NCI-H2227 treated with DMSO at 0.1 percent for 48 hours (cell line): ENCODE data around the gene SLC30A10.
"Not testable (repeated sequence)": the region's sequence is repeated elsewhere in the genome, so short reads cannot be mapped to it uniquely, and the experiment has no call there.

Experiments used
- DNase-seq: peaks from one replicate; lab custom pipeline; 2025; lab: John Stamatoyannopoulos, UW

The SLC30A10 gene

GRCh38 chr1:219927298-219927955, 930 bp downstream of the SLC30A10 start:
- no peak for DNase-seq

- no peak for DNase-seq
Observed at GRCh38 chr1:219926363-219926998, 1.9 kb downstream of the SLC30A10 start.

- no peak for DNase-seq
Observed at GRCh38 chr1:219924342-219924741, 4.0 kb downstream of the SLC30A10 start.

DNA sequence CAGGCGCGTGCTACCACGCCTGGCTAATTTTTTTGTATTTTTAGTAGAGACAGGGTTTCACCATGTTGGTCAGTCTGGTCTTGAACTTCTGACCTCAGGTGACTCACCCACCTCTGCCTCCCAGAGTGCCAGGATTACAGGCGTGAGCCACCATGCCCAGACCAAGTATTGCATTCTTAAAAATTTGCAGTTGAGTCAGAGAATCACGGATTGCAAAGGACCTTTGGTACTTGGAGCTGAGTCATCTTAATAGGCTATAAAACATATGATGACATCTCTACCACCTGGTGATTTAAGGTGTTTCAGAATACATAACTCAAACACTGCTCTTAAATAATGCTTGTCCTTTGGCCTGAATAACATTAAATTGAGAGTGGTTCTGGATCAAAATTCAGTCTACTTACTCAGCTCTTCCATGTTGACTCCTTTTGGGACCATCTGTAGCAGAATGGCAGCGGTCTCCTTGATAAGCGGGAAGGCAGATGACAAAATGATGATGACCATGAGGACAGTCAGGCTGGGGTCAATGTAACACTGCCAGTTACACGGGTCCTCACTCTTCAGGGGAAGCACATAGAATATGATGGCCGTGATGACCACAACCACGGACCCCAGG, 10.4 kb downstream of the SLC30A10 start:
- DNase-seq, result no peak

DNA sequence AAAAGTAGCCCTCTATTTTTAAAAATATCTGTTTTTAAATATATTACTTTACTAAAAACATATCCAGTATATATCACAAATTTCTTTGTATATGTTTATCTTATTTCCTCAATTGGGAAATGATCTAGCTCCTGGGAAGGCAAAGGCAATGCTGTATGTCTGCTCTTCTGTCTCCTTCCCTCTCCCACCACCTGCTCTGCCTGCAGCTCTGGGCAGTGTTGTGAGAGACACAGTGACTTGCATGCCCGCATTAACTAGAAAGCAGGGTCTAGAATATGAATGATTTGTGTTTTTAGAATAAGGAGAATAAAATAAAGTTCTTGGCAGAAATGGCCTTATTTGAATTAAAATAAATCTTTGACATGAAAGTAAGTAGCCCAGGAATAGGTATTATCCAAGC, 11.1 kb downstream of the SLC30A10 start:
- DNase-seq, result no peak

DNA sequence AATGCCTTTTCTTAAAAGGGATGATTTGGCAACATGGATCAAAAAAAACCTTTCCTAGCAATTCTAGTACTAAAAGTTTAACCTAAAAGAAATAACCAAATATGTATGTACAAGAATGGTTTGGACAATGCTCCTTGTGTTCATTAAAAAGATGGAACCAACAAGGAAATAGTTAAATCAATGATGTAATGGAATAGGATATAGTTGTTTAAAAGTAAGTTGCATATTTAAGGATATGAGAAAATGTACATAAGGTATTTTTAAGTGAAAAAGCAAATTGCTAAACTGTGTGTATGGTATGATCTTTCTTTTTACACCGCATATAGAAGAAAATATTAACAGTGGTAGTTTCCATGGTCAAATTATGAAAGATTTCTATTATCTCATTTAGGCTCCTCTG, 12.1 kb downstream of the SLC30A10 start:
- DNase-seq, result no peak

GRCh38 chr1:219913005-219913770, 15.2 kb downstream of the SLC30A10 start:
- DNase-seq, result no peak

- DNase-seq, result no peak
Observed at GRCh38 chr1:219910716-219911115, 17.6 kb downstream of the SLC30A10 start.

- DNase-seq, result no peak
Observed at GRCh38 chr1:219909476-219909875, 18.9 kb downstream of the SLC30A10 start.

- DNase-seq, result no peak
Observed at GRCh38 chr1:219908170-219908569, 20.2 kb downstream of the SLC30A10 start.

GRCh38 chr1:219907772-219908070, 20.6 kb downstream of the SLC30A10 start:
- no peak for DNase-seq

GRCh38 chr1:219906924-219907771, 21.2 kb downstream of the SLC30A10 start:
- DNase-seq, result no peak

- DNase-seq, result not testable (repeated sequence)
Observed at GRCh38 chr1:219906565-219906923, 21.8 kb downstream of the SLC30A10 start.

DNA sequence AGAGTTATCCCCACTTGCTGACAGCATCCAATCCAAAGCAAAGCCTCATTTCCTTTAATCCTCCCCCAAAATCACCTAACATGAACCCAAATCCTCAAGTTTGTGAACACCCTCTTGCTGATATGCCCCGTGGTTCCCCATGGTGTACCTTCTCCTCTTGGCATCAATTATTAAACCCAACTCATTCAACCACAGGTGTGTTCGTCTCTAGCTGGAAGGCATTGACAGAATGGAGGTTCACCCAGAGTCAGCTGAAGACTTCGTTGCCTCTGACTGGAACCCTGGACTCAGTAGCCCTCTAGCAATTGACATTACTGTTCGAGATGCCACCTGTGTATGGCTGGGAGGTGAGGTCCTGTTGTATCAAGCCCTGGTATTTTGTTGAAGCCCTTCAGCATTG, 22.8 kb downstream of the SLC30A10 start:
- no peak for DNase-seq

- DNase-seq, result no peak
Observed at GRCh38 chr1:219904934-219905333, 23.4 kb downstream of the SLC30A10 start.

DNA sequence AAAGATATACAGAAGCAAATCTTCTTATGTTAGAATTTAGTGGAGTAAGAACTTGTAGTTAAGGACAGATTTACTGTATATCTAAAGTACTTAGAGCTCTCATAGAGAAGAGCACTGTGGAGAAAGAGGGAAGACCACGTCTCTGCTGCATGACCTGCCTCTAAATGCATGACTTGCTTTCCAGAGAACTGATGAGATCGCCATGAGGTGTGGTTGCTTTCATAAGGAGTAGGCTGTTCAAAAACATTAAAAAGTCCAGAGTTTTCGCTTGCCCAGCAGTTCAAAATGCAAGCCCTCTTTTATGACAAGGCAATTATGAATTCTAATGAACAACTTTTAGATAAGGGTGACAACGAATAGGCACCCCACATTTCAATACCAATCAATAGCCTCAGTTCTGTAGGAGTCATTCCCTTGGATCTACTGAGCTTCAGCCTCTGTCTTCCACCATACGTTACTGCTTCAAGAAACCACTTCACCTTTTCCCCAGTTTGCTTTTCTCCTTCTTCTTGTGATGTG, 24.9 kb downstream of the SLC30A10 start:
- DNase-seq, result no peak

DNA sequence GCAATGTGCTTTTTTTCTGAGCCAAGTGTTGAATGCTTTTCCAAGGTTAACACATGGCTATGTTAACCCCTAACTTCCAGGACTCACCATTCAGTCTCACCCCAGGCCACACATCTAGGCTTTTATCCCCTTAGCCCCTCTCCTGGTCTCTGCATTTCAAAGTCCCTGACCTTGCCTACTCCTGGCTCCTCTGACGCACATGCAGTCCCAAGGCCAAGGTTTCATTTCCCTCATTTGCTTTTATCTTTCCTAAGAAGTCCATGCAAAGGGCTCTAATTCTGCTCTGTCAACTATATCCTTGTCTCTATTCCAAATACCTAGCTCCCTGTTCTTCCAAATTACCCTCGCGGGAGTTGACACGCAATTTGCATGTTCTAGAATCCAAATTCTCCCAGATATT, 25.4 kb downstream of the SLC30A10 start:
- DNase-seq, result no peak

- no peak for DNase-seq
Observed at GRCh38 chr1:219900882-219901281, 27.5 kb downstream of the SLC30A10 start.

DNA sequence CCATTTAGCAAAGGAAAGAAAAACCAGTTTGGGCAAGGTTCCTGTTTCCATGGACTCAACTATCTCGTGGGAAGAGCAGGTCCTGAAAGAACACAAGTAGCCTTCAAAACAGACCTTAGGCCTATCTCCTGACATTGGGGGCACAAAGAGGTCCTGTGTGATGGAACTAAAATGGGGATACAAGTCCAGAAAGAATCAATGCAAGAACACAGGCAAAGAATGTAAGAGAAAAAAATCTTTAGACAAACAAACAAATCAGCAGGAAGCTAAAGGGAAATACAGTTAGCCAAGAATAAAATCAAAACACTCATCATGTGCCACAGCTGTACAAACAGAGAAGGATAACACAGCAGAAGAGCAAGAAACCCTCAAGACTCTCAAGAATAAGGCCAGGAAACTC, 28.2 kb downstream of the SLC30A10 start:
- DNase-seq, result no peak

DNA sequence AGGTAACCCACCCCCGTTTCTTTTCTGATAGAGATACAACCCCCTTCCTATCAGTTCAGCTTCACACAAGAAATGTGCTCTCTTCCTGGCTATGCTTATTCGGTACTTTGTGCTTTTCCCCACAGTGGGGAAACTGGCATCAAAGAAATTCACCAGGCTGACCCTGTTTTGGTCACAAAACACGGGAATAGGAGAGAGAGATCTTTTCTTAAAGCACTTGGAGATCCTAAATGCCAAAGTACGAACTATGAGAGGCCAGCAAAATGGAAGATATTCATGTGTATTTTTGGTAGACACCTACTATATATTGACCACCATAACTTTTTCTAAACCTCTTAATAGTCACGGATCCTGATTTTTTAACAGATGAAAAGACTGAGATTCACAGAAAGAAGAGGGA, 30.0 kb downstream of the SLC30A10 start:
- DNase-seq, result no peak

GRCh38 chr1:219897914-219898313, 30.4 kb downstream of the SLC30A10 start:
- no peak for DNase-seq

- not testable (repeated sequence) for DNase-seq
Observed at GRCh38 chr1:219892271-219892670, 36.1 kb downstream of the SLC30A10 start.
